GM13976 (cell line): ENCODE measurements around the gene NEK7.

Experiments used
- DNase-seq: peaks from one replicate; pipeline ENCODE4 v3.0.0; 2012; ENCODE audit warnings: low spot score
- in situ Hi-C: fragments of 300-500 bp; cut with MboI; formaldehyde crosslinking; loops from one replicate; pipeline ENCODE4 v1.12.0; 2022; ENCODE audit warnings: low sequenced_read_pairs, mixed read lengths, inconsistent platforms; ENCODE audit not compliant: unreplicated experiment
- TF ChIP-seq, protein P1 (sequence below): IDR thresholded peaks from 2 replicates; pipeline ENCODE4 v1.5.1; 2012; ENCODE audit warnings: borderline replicate concordance, mild to moderate bottlenecking; ENCODE audit not compliant: insufficient read depth; ENCODE audit errors: extremely low read depth, missing control alignments, control extremely low read depth

Gene NEK7

DNA sequence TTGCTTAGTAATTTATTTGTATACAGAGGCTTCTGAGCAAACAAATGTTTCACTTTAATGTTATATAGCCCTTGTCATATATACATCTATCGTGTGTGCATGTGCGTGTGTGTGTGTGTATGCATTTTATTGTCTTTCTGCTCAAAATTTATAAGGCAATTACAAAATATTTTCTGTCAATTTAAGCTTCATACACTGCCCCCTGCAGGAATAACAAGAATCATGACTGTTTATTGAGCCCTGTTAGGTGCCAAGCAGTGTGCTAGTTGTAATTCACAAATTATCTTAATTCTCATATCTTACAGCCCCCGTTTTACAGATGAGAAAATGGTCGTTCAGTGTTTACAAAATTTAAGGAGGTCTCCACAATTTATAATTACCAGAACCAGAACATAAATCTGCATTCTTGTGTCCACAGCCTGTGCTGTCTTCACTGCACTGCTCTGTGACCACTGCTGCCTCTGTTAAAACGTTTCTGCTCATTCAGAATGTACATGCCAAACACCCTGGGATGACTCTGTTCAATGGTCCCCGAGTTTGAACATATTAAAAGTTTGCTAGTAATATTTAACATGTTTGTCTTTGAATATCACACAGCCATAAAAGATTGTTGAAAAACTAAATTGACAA, 202.3 kb downstream of the NEK7 start:
- in situ Hi-C loops, result no loop called here
- no peak for DNase-seq
- TF ChIP-seq, protein P1, sequence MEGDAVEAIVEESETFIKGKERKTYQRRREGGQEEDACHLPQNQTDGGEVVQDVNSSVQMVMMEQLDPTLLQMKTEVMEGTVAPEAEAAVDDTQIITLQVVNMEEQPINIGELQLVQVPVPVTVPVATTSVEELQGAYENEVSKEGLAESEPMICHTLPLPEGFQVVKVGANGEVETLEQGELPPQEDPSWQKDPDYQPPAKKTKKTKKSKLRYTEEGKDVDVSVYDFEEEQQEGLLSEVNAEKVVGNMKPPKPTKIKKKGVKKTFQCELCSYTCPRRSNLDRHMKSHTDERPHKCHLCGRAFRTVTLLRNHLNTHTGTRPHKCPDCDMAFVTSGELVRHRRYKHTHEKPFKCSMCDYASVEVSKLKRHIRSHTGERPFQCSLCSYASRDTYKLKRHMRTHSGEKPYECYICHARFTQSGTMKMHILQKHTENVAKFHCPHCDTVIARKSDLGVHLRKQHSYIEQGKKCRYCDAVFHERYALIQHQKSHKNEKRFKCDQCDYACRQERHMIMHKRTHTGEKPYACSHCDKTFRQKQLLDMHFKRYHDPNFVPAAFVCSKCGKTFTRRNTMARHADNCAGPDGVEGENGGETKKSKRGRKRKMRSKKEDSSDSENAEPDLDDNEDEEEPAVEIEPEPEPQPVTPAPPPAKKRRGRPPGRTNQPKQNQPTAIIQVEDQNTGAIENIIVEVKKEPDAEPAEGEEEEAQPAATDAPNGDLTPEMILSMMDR, result no peak

DNA sequence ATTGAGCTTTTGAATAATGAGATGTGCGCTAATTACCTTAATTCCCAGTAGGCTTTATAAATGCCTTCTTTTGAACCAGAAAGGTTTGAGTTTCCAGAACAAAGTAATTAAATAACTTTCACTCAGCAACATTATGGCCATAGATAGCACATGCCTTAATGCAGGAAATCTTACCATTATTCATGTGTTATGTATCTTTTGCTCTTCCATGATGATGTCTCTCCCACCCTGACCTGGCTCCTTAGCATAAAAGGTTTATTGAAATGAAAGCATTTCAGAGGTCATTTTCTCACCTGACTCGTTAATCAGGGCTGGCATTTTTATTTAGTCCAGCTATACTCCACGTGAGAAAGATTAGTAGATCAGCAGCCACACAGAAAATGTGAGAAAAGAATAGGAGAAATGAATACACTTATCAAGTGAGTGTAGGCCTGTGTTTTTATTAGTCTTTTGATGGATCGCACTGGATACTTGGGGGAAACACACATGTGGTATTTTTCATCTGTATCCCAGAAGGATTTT, 203.5 kb downstream of the NEK7 start:
- no peak for DNase-seq
- TF ChIP-seq, protein P1, result no peak
- in situ Hi-C loops, result no loop called here

DNA sequence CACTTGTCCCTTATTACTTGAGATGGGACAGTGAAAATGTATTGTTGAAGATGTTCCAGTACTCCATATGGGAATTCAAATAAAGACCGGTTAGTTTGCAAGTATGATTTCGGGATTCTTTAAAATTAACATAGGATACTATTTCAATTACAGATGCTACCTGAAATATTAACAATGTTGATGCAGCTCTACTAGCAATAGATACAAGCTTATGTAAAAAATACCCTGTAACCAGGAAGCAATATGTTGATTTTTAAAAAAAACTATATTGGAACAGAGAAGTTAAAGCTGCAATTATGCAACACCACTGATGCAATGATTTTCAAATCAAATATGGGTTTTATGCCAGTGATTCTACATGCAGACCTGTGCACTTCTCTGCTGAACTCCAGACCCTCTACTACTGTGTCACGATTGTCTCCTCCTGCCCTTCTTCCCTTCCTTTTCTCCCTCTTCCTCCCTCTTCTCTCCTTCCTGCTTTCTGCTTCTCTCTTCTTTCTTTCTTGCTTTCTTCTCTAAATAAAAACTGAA, 204.5 kb downstream of the NEK7 start:
- in situ Hi-C loops, result no loop called here
- TF ChIP-seq, protein P1, result no peak
- DNase-seq, result no peak

DNA sequence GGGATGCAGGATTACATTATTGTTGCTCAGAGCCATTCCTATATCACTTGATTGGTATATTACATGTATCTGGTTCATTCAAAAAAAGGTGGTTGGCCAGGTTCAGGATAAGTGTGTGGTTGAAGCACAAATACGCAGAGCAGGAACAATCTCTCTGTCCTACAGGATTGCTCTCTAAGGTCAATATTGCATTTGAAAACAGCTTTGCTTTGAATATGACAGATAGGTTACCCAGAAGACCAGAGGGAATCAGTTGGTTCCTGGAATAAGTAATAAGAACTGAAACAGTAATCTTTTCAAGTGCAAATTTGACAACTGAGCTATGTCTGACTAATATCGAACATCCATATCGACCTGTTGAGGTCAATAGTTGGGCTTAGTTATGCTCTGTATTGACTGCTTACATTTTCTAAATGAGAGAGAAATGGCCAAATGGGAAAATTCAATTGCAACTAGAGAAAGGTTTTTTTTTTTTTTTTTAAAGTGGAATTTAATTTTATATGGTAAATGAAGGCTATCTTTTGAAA, 206.9 kb downstream of the NEK7 start:
- TF ChIP-seq, protein P1, result no peak
- in situ Hi-C loops, result no loop called here
- no peak for DNase-seq

DNA sequence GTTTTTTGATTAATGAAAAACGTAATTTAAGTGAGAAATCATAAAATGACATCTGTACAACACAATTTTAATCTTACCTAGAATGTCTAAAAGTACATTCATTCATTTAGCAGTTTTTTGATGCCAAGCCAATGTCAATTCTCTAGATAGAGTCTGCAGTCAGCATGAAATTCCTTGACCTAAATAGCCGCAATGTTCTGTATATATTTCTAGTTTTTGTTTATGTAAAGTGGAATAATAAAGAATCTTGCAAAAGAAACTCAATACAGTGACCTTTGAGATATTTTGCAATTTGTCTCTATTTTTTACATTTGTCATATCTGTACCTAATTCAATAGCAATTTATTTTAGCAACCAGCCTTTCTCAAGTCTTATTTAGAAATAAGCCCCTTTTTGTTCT, 207.7 kb downstream of the NEK7 start:
- no peak for DNase-seq
- TF ChIP-seq, protein P1, result no peak
- in situ Hi-C loops, result no loop called here

DNA sequence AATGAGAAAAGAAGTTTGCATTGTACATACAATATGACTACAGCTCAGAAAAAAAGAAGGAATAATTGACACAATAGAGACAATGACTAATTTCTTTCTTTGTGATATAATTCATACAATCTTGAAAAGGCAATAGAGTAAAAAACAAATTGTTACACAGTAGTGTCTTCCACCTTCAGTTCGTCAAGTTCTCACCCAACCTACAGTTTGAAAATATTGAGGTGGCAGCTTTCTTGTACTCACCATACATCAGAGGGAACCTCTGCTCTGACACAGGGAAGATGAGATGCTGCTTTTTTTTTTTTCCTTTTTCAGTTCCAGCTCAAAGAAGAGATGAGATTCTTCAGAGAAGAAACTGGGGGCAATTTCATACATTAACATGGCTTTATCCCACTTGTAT, 210.5 kb downstream of the NEK7 start:
- in situ Hi-C loops, result no loop called here
- TF ChIP-seq, protein P1, result no peak
- no peak for DNase-seq
